GM18909 (cell line): ENCODE data around the gene PRAC2.

Experiments
- ATAC-seq: cut with Tn5 transposase; IDR thresholded peaks from one replicate; pipeline ENCODE4 v1.9.1; 2021; ENCODE audit warnings: mild to moderate bottlenecking; ENCODE audit not compliant: unreplicated experiment, poor library complexity

The PRAC2 gene

GRCh38 chr17:48719642-48720265, 3.2 kb upstream of the PRAC2 start:
- no peak for ATAC-seq

- no peak for ATAC-seq
Observed at GRCh38 chr17:48720266-48721008, 2.5 kb upstream of the PRAC2 start.

GRCh38 chr17:48721009-48721402, 2.0 kb upstream of the PRAC2 start:
- no peak for ATAC-seq

- ATAC-seq: no peak
Observed at GRCh38 chr17:48722201-48722907, 631 bp upstream of the PRAC2 start, which contains the start of gene PRAC1. Gene PRAC1, minus strand, starts transcription at chr17:48722518. Its CDS starts 126 bp downstream, at chr17:48722392.

- ATAC-seq: no peak
Observed at GRCh38 chr17:48723423-48724250, 652 bp downstream of the PRAC2 start.

- ATAC-seq: no peak
Observed at GRCh38 chr17:48724251-48725003, 1.4 kb downstream of the PRAC2 start.

GRCh38 chr17:48725004-48725287, 2.0 kb downstream of the PRAC2 start:
- ATAC-seq: no peak

- ATAC-seq: no peak
Observed at GRCh38 chr17:48725288-48726064, 2.5 kb downstream of the PRAC2 start.

GRCh38 chr17:48726114-48726915, 3.3 kb downstream of the PRAC2 start:
- no peak for ATAC-seq

GRCh38 chr17:48726916-48727286, 3.9 kb downstream of the PRAC2 start:
- ATAC-seq: no peak

- ATAC-seq: no peak
Observed at GRCh38 chr17:48727415-48728175, 4.6 kb downstream of the PRAC2 start.

- no peak for ATAC-seq
Observed at GRCh38 chr17:48728232-48729231, 5.5 kb downstream of the PRAC2 start, which contains the start of gene HOXB13. Gene HOXB13, minus strand, starts transcription at chr17:48728750. Its CDS starts 157 bp downstream, at chr17:48728593.

- ATAC-seq: no peak
Observed at GRCh38 chr17:48729335-48730239, 6.6 kb downstream of the PRAC2 start.

- no peak for ATAC-seq
Observed at GRCh38 chr17:48730240-48730550, 7.2 kb downstream of the PRAC2 start.

GRCh38 chr17:48731355-48731754, 8.4 kb downstream of the PRAC2 start:
- ATAC-seq: no peak
